Smooth muscle cell (in vitro differentiated cells): Measurements from ENCODE around the gene PRKRA. TPM values are rescaled to one million over a fixed set of nuclear protein-coding genes. Genes with fewer than 3 reads are reported as not detected.
A peak's percentile ranks its signal among the peaks of the same experiment; 100 is the strongest.

Experiments used
- DNase-seq: peaks from one replicate; lab custom pipeline; 2025; ENCODE audit not compliant: unreplicated experiment; lab: John Stamatoyannopoulos, UW
- H2AFZ ChIP-seq: fragments of 200-600 bp; sonication (generic); 2 replicates; pipeline ENCODE4 v1.6.0; 2016; ENCODE audit warnings: antibody characterized with exemption, low read depth, mild to moderate bottlenecking
- H3F3A ChIP-seq: fragments of 200-600 bp; sonication (generic); 2 replicates; pipeline ENCODE4 v1.6.0; 2017; ENCODE audit warnings: antibody characterized with exemption, low read depth
- H3K27ac ChIP-seq: fragments of 200-600 bp; sonication (generic); 2 replicates; pipeline ENCODE4 v1.5.1; 2016; ENCODE audit warnings: low read depth, mild to moderate bottlenecking
- H3K27me3 ChIP-seq: fragments of 200-600 bp; sonication (generic); 2 replicates; pipeline ENCODE4 v1.6.1; 2016; ENCODE audit warnings: low read depth, mild to moderate bottlenecking
- H3K36me3 ChIP-seq: fragments of 200-600 bp; sonication (generic); 2 replicates; pipeline ENCODE4 v1.5.1; 2016; ENCODE audit warnings: low read depth
- H3K4me1 ChIP-seq: fragments of 200-600 bp; sonication (generic); 2 replicates; pipeline ENCODE4 v1.5.1; 2016; ENCODE audit warnings: low read depth
- H3K4me2 ChIP-seq: fragments of 200-600 bp; sonication (generic); 2 replicates; pipeline ENCODE4 v1.6.0; 2016; ENCODE audit warnings: mild to moderate bottlenecking
- H3K4me3 ChIP-seq: fragments of 200-600 bp; sonication (generic); 2 replicates; pipeline ENCODE4 v1.5.1; 2016; ENCODE audit warnings: mild to moderate bottlenecking
- H3K79me2 ChIP-seq: fragments of 200-600 bp; sonication (generic); 2 replicates; pipeline ENCODE4 v1.6.0; 2016; ENCODE audit warnings: low read depth, mild to moderate bottlenecking
- H3K9ac ChIP-seq: fragments of 200-600 bp; sonication (generic); 2 replicates; pipeline ENCODE4 v1.6.0; 2016; ENCODE audit warnings: low read depth
- H3K9me3 ChIP-seq: fragments of 200-600 bp; sonication (generic); replicated peaks from 2 replicates; pipeline ENCODE4 v1.5.1; 2016; ENCODE audit warnings: low read depth
- H4K20me1 ChIP-seq: fragments of 200-600 bp; sonication (generic); 2 replicates; pipeline ENCODE4 v1.6.0; 2016; ENCODE audit warnings: low read depth
- CTCF ChIP-seq: fragments of 200-600 bp; sonication (generic); IDR thresholded peaks from 2 replicates; pipeline ENCODE4 v1.5.1; 2017; ENCODE audit warnings: borderline replicate concordance, mild to moderate bottlenecking, antibody characterized with exemption; ENCODE audit not compliant: insufficient read depth, poor library complexity, severe bottlenecking
- WGBS: methylation state at CpG from one replicate; pipeline ENCODE4 v1.1.7; 2016; ENCODE audit warnings: low lambda C conversion rate; 5-methylcytosine and 5-hydroxymethylcytosine counted together
- polyA plus RNA-seq: library from polyadenylated mRNA; unstranded; fragments of >200 nt; fragmentation: Nextera tagmentation; extraction: Ambion mirVana; gene quantifications from 2 replicates; pipeline ENCODE4 v1.2.1, GENCODE V29; 2016
- total RNA-seq: library from RNA; depleted of rRNA; stranded (reverse); fragments of >200 nt; gene quantifications from 2 replicates; pipeline ENCODE4 v1.2.3, GENCODE V29; 2014

Gene PRKRA
- total and polyA plus RNA-seq, 2 experiments from 2014 or later = 48.8 to 57.5 TPM

- H3K4me1 ChIP-seq = peaks cover 32% of the 10 kb centered on the region
- H3K9ac ChIP-seq = peak within 1 kb of the TSS; percentile 89
- H3K4me2 ChIP-seq = peak within 1 kb of the TSS; percentile 92
- H3K27ac ChIP-seq = peak within 1 kb of the TSS; percentile 94
- WGBS = 2% methylated on average over 45 of the region's 56 CpGs
- H3K27me3 ChIP-seq = no peaks in the 10 kb centered on the region
- DNase-seq = peak; percentile 50
- H3K79me2 ChIP-seq = peaks cover 67% of the 10 kb centered on the region
- H2AFZ ChIP-seq = peak within 1 kb of the TSS; percentile 95
- TF ChIP-seq CTCF = peak; percentile 49
- peak within 1 kb of the TSS; percentile 91 for H3K4me3 ChIP-seq
- no peaks in the 10 kb centered on the region for H3K9me3 ChIP-seq
- peaks cover 5% of the 10 kb centered on the region for H3F3A ChIP-seq
- H3K36me3 ChIP-seq = no peaks in the 10 kb centered on the region
- H4K20me1 ChIP-seq = peaks cover 28% of the 10 kb centered on the region
Observed at GRCh38 chr2:178478439-178479274, 27.7 kb upstream of the PRKRA start, which contains the start of gene FKBP7. Gene FKBP7, minus strand, starts transcription at chr2:178478600. Its CDS starts 101 bp downstream, at chr2:178478499.

GRCh38 chr2:178478130-178478438, 27.1 kb upstream of the PRKRA start:
- peak overlapping the region; percentile 94 for H3K27ac ChIP-seq
- peak overlapping the region; percentile 89 for H3K9ac ChIP-seq
- H3K9me3 ChIP-seq = no peaks in the 10 kb centered on the region
- no peak for DNase-seq
- no peak for TF ChIP-seq CTCF
- H3K4me1 ChIP-seq = peaks cover 32% of the 10 kb centered on the region
- WGBS = 4% methylated on average over 10 of the region's 10 CpGs
- no peaks in the 10 kb centered on the region for H3K27me3 ChIP-seq
- H3K4me2 ChIP-seq = peak overlapping the region; percentile 92
- peaks cover 22% of the 10 kb centered on the region for H4K20me1 ChIP-seq
- peaks cover 64% of the 10 kb centered on the region for H3K79me2 ChIP-seq
- H3F3A ChIP-seq = peaks cover 5% of the 10 kb centered on the region
- H3K4me3 ChIP-seq = peak overlapping the region; percentile 91
- H3K36me3 ChIP-seq = no peaks in the 10 kb centered on the region
- peak overlapping the region; percentile 95 for H2AFZ ChIP-seq

GRCh38 chr2:178477443-178478129, 26.6 kb upstream of the PRKRA start:
- Histone ChIP-seq H3K4me2 (peak overlapping the region; percentile 92), H3K27me3 (no peaks in the 10 kb centered on the region), H3K4me3 (peak overlapping the region; percentile 91), H3K27ac (peak overlapping the region; percentile 94), H2AFZ (peak overlapping the region; percentile 95), H4K20me1 (peaks cover 18% of the 10 kb centered on the region), H3K9me3 (no peaks in the 10 kb centered on the region), H3F3A (peaks cover 5% of the 10 kb centered on the region), H3K4me1 (peaks cover 32% of the 10 kb centered on the region), H3K36me3 (no peaks in the 10 kb centered on the region), H3K79me2 (peaks cover 59% of the 10 kb centered on the region), H3K9ac (peak overlapping the region; percentile 89)
- TF ChIP-seq CTCF = no peak
- 32% methylated on average over 3 of the region's 3 CpGs for WGBS
- no peak for DNase-seq
